Subcutaneous adipose tissue (tissue), 4 donors: ENCODE measurements around the gene KRT82. TPM values are rescaled to one million over a fixed set of nuclear protein-coding genes. Genes with fewer than 3 reads are reported as not detected.

Experiments
- CTCF ChIP-seq: fragments of 450-650 bp; IDR thresholded peaks from one replicate; pipeline ENCODE4 v1.5.1; 2016; ENCODE audit warnings: low read depth, mild to moderate bottlenecking, control low read depth, antibody characterized with exemption, moderate library complexity
- total RNA-seq, 4 donors: library from RNA; depleted of rRNA; stranded (reverse); fragments of >200 nt; gene quantifications; one replicate each; pipeline ENCODE4 v1.1.0, GENCODE V29; 2016

Gene KRT82
- total RNA-seq, 4 donors from 2014 or later: not detected

- TF ChIP-seq CTCF: no peak
Measured at GRCh38 chr12:52438305-52439301, 32.5 kb upstream of the KRT82 start.

- no peak for TF ChIP-seq CTCF
Measured at GRCh38 chr12:52437508-52437907, 31.4 kb upstream of the KRT82 start.

GRCh38 chr12:52436828-52437474 is 30.8 kb upstream of the KRT82 start:
- TF ChIP-seq CTCF: no peak

GRCh38 chr12:52436000-52436827 is 30.1 kb upstream of the KRT82 start:
- no peak for TF ChIP-seq CTCF

GRCh38 chr12:52435659-52435999 is 29.5 kb upstream of the KRT82 start:
- TF ChIP-seq CTCF: no peak

- TF ChIP-seq CTCF: no peak
Measured at GRCh38 chr12:52434760-52435530, 28.8 kb upstream of the KRT82 start.
